ENCODE data around the gene DICER1. TPM values are rescaled to one million over a fixed set of nuclear protein-coding genes. Genes with fewer than 3 reads are reported as not detected.

The DICER1 gene
- polyA plus RNA-seq, 1 donor from 2014 or later: 93.8 TPM

DNA sequence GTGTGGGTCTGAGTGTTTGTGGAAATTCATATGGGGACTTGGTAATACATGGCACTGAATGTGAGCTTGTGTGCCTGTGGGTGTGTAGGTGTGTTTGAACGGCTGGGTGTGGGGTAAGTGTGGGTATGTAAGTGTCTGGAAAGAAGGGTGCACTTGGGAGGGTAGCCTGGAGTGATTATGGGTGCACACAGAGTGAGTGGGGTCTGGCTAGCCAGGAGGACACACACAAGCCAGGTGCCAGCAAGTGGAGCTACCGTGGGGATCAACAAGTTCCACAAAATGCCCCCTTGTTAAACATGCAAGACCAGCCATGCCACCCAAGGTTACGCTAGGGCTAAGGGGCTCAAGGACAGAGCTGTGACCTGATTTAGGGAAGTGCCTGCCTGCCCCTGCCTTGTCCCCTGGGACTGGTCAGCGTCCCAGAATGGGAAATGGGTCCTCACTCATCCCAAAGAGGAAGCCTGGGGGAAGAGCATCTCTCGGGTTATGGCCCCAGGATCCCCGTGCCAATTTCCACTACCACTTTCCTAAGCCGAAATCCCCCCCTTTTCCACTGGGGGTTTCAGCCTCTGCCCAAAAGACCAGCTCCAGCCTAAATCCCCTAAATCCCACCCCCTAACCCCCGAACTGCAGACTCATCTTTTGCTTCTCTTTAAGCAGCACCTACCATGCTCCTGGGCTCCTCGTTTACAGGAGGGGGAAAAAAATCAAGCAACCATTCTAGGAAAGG is 118.6 kb downstream of the DICER1 start:
- Histone ChIP-seq H3K27me3 (ENCODE audit: insufficient read depth, low read depth, low read length) (no peaks in the 10 kb centered on the region), H3K4me2 (ENCODE audit: low read length) (no peak overlapping the region), H3K36me3 (ENCODE audit: insufficient read depth, low read length) (no peaks in the 10 kb centered on the region), H3K9me2 (ENCODE audit: insufficient read depth, low read length) (no peaks in the 10 kb centered on the region), H3K27ac (ENCODE audit: low read length) (no peak overlapping the region), H2AFZ (ENCODE audit: low read depth, low read length) (no peak overlapping the region), H3K79me2 (replicated peaks; ENCODE audit: insufficient read depth, low read length) (no peaks in the 10 kb centered on the region), H3K4me3 (ENCODE audit: low read length) (no peak overlapping the region), H4K20me1 (ENCODE audit: insufficient read depth) (no peaks in the 10 kb centered on the region), H3F3A (ENCODE audit: insufficient read depth, low read length, poor library complexity, severe bottlenecking) (no peaks in the 10 kb centered on the region), H3K9me3 (ENCODE audit: low read length) (no peaks in the 10 kb centered on the region), H3K9ac (ENCODE audit: low read length) (no peak overlapping the region)
- TF ChIP-seq, protein P1, sequence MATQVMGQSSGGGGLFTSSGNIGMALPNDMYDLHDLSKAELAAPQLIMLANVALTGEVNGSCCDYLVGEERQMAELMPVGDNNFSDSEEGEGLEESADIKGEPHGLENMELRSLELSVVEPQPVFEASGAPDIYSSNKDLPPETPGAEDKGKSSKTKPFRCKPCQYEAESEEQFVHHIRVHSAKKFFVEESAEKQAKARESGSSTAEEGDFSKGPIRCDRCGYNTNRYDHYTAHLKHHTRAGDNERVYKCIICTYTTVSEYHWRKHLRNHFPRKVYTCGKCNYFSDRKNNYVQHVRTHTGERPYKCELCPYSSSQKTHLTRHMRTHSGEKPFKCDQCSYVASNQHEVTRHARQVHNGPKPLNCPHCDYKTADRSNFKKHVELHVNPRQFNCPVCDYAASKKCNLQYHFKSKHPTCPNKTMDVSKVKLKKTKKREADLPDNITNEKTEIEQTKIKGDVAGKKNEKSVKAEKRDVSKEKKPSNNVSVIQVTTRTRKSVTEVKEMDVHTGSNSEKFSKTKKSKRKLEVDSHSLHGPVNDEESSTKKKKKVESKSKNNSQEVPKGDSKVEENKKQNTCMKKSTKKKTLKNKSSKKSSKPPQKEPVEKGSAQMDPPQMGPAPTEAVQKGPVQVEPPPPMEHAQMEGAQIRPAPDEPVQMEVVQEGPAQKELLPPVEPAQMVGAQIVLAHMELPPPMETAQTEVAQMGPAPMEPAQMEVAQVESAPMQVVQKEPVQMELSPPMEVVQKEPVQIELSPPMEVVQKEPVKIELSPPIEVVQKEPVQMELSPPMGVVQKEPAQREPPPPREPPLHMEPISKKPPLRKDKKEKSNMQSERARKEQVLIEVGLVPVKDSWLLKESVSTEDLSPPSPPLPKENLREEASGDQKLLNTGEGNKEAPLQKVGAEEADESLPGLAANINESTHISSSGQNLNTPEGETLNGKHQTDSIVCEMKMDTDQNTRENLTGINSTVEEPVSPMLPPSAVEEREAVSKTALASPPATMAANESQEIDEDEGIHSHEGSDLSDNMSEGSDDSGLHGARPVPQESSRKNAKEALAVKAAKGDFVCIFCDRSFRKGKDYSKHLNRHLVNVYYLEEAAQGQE (IDR thresholded peaks at IDR 0.05; ENCODE audit: borderline replicate concordance): no peak
- TF ChIP-seq POLR2AphosphoS5 (IDR thresholded peaks at IDR 0.05) (no peak), TAF1 (IDR thresholded peaks at IDR 0.05; ENCODE audit: low read depth) (no peak), SMC3 (conservative IDR thresholded peaks at IDR 0.05; ENCODE audit: poor library complexity) (no peak), EP300 (conservative IDR thresholded peaks at IDR 0.05; ENCODE audit: poor library complexity, severe bottlenecking) (no peak), EZH2 (IDR thresholded peaks at IDR 0.05; ENCODE audit: borderline replicate concordance, insufficient read depth, low read length, poor library complexity, severe bottlenecking) (no peak), MXI1 (conservative IDR thresholded peaks at IDR 0.05; ENCODE audit: poor library complexity, severe bottlenecking) (no peak), RAD21 (conservative IDR thresholded peaks at IDR 0.05) (no peak)
- TF ChIP-seq, protein P2, sequence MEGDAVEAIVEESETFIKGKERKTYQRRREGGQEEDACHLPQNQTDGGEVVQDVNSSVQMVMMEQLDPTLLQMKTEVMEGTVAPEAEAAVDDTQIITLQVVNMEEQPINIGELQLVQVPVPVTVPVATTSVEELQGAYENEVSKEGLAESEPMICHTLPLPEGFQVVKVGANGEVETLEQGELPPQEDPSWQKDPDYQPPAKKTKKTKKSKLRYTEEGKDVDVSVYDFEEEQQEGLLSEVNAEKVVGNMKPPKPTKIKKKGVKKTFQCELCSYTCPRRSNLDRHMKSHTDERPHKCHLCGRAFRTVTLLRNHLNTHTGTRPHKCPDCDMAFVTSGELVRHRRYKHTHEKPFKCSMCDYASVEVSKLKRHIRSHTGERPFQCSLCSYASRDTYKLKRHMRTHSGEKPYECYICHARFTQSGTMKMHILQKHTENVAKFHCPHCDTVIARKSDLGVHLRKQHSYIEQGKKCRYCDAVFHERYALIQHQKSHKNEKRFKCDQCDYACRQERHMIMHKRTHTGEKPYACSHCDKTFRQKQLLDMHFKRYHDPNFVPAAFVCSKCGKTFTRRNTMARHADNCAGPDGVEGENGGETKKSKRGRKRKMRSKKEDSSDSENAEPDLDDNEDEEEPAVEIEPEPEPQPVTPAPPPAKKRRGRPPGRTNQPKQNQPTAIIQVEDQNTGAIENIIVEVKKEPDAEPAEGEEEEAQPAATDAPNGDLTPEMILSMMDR (IDR thresholded peaks at IDR 0.05; ENCODE audit: poor library complexity, severe bottlenecking): no peak

DNA sequence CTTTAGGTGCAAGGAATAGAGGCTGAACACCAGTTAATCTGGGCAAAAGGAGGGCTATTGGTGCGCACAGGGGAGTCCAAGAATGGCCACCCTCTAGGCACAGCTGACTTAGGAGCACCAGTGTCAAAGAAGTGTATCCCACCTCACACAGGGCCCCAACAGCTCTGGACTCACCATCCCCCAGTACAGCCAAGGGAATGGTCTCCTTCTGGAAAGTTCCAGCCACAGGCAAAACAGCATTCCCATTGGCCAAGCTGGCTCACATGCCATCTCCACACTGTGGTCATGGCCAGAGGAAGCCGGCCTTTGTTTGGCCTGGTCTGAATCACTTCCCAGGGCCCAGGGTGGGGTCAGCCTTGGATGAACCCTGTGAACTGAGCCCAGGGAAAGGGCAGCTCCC is 120.1 kb downstream of the DICER1 start:
- TF ChIP-seq POLR2AphosphoS5 (IDR thresholded peaks at IDR 0.05) (no peak), EP300 (conservative IDR thresholded peaks at IDR 0.05; ENCODE audit: poor library complexity, severe bottlenecking) (no peak), RAD21 (conservative IDR thresholded peaks at IDR 0.05) (no peak), MXI1 (conservative IDR thresholded peaks at IDR 0.05; ENCODE audit: poor library complexity, severe bottlenecking) (no peak), TAF1 (IDR thresholded peaks at IDR 0.05; ENCODE audit: low read depth) (no peak), EZH2 (IDR thresholded peaks at IDR 0.05; ENCODE audit: borderline replicate concordance, insufficient read depth, low read length, poor library complexity, severe bottlenecking) (no peak), SMC3 (conservative IDR thresholded peaks at IDR 0.05; ENCODE audit: poor library complexity) (no peak)
- TF ChIP-seq, protein P1 (IDR thresholded peaks at IDR 0.05; ENCODE audit: borderline replicate concordance): no peak
- TF ChIP-seq, protein P2 (IDR thresholded peaks at IDR 0.05; ENCODE audit: poor library complexity, severe bottlenecking): no peak
- Histone ChIP-seq H3K36me3 (ENCODE audit: insufficient read depth, low read length) (no peaks in the 10 kb centered on the region), H3K27ac (ENCODE audit: low read length) (no peak overlapping the region), H3K9me3 (ENCODE audit: low read length) (no peaks in the 10 kb centered on the region), H4K20me1 (ENCODE audit: insufficient read depth) (no peaks in the 10 kb centered on the region), H3K79me2 (replicated peaks; ENCODE audit: insufficient read depth, low read length) (no peaks in the 10 kb centered on the region), H3K27me3 (ENCODE audit: insufficient read depth, low read depth, low read length) (no peaks in the 10 kb centered on the region), H3K4me2 (ENCODE audit: low read length) (no peak overlapping the region), H2AFZ (ENCODE audit: low read depth, low read length) (no peak overlapping the region), H3F3A (ENCODE audit: insufficient read depth, low read length, poor library complexity, severe bottlenecking) (no peaks in the 10 kb centered on the region), H3K9me2 (ENCODE audit: insufficient read depth, low read length) (no peaks in the 10 kb centered on the region), H3K9ac (ENCODE audit: low read length) (no peak overlapping the region), H3K4me3 (ENCODE audit: low read length) (no peak overlapping the region)

Data from neural cell (in vitro differentiated cells).